ENCODE data around the gene TMEM132D.

GRCh38 chr12:129213551-129213950 is 690.3 kb downstream of the TMEM132D start:
- no peak for TF ChIP-seq EZH2 (IDR thresholded peaks at IDR 0.05; ENCODE audit: insufficient read depth, poor library complexity, severe bottlenecking)
- no peak for TF ChIP-seq EZH2phosphoT487 (IDR thresholded peaks at IDR 0.05; ENCODE audit: insufficient read depth, low read depth)

Data from GM23248 (cell line).